ENCODE measurements around the gene NADK2.

Gene NADK2

DNA sequence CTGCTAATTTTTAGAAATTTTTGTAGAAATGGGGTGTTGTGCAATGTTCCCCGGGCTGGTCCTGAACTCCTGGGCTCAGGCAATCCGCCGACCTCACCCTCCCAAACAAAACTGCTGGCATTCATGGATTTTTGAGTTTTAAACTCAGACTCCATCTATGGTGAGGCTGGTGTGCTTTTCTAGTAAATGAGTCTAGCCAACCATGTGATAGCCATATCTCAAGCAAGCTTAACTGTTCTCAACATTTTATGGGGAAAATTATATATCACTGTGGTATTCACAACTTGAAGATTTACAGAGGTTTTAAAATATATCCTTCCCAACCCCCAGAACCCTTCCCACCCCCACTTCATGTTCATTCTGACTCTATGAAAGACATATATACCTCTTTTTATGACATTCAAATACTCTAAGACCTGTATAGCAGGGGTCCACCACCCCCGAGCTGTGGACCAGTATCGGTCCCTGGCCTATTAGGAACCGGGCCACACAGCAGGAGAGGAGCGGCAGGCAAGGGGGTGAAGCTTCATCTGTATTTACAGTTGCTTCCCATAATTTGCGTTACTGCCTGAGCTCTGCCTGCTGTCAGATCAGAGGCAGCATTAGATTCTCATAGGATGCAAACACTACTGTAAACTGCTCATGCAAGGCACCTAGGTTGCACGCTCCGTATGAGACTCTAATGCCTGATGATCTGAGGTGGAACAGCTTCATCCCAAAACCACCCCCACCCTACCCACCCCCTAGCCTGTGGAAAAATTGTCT, 4.5 kb upstream of the NADK2 start:
- no peak overlapping the region for H3K27ac ChIP-seq (ENCODE audit: low read length)
- H3K4me2 ChIP-seq (ENCODE audit: low read depth, low read length): no peak overlapping the region
- TF ChIP-seq EZH2 (optimal IDR thresholded peaks at IDR 0.05; ENCODE audit: low read depth, low read length) (no peak), EZH2phosphoT487 (IDR thresholded peaks at IDR 0.05; ENCODE audit: low read length) (no peak)
- TF ChIP-seq, protein P1, sequence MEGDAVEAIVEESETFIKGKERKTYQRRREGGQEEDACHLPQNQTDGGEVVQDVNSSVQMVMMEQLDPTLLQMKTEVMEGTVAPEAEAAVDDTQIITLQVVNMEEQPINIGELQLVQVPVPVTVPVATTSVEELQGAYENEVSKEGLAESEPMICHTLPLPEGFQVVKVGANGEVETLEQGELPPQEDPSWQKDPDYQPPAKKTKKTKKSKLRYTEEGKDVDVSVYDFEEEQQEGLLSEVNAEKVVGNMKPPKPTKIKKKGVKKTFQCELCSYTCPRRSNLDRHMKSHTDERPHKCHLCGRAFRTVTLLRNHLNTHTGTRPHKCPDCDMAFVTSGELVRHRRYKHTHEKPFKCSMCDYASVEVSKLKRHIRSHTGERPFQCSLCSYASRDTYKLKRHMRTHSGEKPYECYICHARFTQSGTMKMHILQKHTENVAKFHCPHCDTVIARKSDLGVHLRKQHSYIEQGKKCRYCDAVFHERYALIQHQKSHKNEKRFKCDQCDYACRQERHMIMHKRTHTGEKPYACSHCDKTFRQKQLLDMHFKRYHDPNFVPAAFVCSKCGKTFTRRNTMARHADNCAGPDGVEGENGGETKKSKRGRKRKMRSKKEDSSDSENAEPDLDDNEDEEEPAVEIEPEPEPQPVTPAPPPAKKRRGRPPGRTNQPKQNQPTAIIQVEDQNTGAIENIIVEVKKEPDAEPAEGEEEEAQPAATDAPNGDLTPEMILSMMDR (IDR thresholded peaks at IDR 0.05; ENCODE audit: low read length): no peak
- no peak for DNase-seq
- 0 out of 2 replicates have a peak, but pooled peaks cover 2% of the 10 kb centered on the region for H3F3A ChIP-seq (ENCODE audit: insufficient read depth, low read length)
- H3K36me3 ChIP-seq (replicated peaks; ENCODE audit: insufficient read depth, low read length): no peaks in the 10 kb centered on the region
- no peaks in the 10 kb centered on the region for H4K20me1 ChIP-seq (ENCODE audit: insufficient read depth, low read length)
- H3K4me3 ChIP-seq (ENCODE audit: low read length): no peak overlapping the region
- H3K79me2 ChIP-seq (ENCODE audit: low read length): peaks cover under 1% of the 10 kb centered on the region
- H2AFZ ChIP-seq (ENCODE audit: low read length): no peak overlapping the region
- no peaks in the 10 kb centered on the region for H3K27me3 ChIP-seq (replicated peaks; ENCODE audit: insufficient read depth, low read length)
- no peaks in the 10 kb centered on the region for H3K9me2 ChIP-seq (replicated peaks; ENCODE audit: insufficient read depth, low read length)
- no peaks in the 10 kb centered on the region for H3K9me3 ChIP-seq (replicated peaks; ENCODE audit: insufficient read depth, low read length)
- H3K9ac ChIP-seq (ENCODE audit: low read length): no peak overlapping the region
- peaks cover 6% of the 10 kb centered on the region; the same call in 1 of the 2 replicates for H3K4me1 ChIP-seq (ENCODE audit: low read length)

DNA sequence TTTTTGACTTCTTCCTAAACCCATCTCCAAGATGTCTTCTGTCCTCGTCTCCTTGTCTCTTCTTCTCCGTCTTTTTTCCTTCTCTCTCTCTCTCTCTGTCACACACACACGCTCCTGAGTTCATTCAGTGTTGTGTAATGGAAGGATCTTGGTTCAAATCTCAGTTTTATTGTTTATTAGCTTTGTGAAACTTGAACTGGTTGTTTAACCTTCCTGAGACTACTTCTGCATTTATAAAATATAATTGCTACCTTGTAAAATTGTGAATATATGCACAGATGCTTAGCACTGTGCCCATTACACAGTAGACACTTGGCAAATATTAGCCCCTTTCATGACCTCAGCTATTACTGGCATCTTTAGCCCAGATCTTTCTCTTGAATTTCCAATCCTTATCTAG, 2.4 kb upstream of the NADK2 start:
- peaks cover 18% of the 10 kb centered on the region for H3K79me2 ChIP-seq (ENCODE audit: low read length)
- no peak overlapping the region for H3K4me2 ChIP-seq (ENCODE audit: low read depth, low read length)
- H3K4me3 ChIP-seq (ENCODE audit: low read length): no peak overlapping the region
- TF ChIP-seq EZH2phosphoT487 (IDR thresholded peaks at IDR 0.05; ENCODE audit: low read length): no peak
- TF ChIP-seq EZH2 (optimal IDR thresholded peaks at IDR 0.05; ENCODE audit: low read depth, low read length): no peak
- TF ChIP-seq, protein P1 (IDR thresholded peaks at IDR 0.05; ENCODE audit: low read length): no peak
- no peaks in the 10 kb centered on the region for H3K36me3 ChIP-seq (replicated peaks; ENCODE audit: insufficient read depth, low read length)
- H3K9me3 ChIP-seq (replicated peaks; ENCODE audit: insufficient read depth, low read length): no peaks in the 10 kb centered on the region
- H3K4me1 ChIP-seq (ENCODE audit: low read length): peaks cover 19% of the 10 kb centered on the region
- no peak overlapping the region for H3K27ac ChIP-seq (ENCODE audit: low read length)
- peaks cover 23% of the 10 kb centered on the region for H3F3A ChIP-seq (ENCODE audit: insufficient read depth, low read length)
- H2AFZ ChIP-seq (ENCODE audit: low read length): no peak overlapping the region
- no peak for DNase-seq
- H3K9ac ChIP-seq (ENCODE audit: low read length): no peak overlapping the region
- H4K20me1 ChIP-seq (ENCODE audit: insufficient read depth, low read length): no peaks in the 10 kb centered on the region
- no peaks in the 10 kb centered on the region for H3K9me2 ChIP-seq (replicated peaks; ENCODE audit: insufficient read depth, low read length)
- H3K27me3 ChIP-seq (replicated peaks; ENCODE audit: insufficient read depth, low read length): no peaks in the 10 kb centered on the region

DNA sequence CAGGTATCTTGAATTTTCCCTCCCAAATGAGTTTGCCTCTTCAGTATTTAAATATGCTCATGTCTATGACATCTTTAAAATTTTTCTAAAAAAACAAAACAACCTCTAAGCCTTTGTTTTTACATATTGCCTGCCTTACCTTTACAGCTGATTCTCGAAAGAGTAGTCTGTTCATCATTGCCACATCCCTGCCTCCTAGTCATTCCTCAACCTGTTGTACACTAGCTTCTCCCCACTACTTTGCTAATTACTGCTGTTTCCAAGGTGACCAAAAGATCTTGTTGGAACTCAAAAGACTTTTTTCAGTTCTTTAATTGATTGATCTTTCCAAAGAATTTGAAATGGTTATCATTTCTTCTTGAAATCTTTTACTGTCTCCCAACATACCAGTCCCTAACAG, 1.9 kb upstream of the NADK2 start:
- Histone ChIP-seq H3K9me3 (replicated peaks; ENCODE audit: insufficient read depth, low read length) (no peaks in the 10 kb centered on the region), H2AFZ (ENCODE audit: low read length) (no peak overlapping the region), H3K27ac (ENCODE audit: low read length) (no peak overlapping the region), H3K4me1 (ENCODE audit: low read length) (peaks cover 23% of the 10 kb centered on the region), H3K4me3 (ENCODE audit: low read length) (no peak overlapping the region), H3K36me3 (replicated peaks; ENCODE audit: insufficient read depth, low read length) (no peaks in the 10 kb centered on the region), H3F3A (ENCODE audit: insufficient read depth, low read length) (peaks cover 23% of the 10 kb centered on the region), H3K9me2 (replicated peaks; ENCODE audit: insufficient read depth, low read length) (no peaks in the 10 kb centered on the region), H3K79me2 (ENCODE audit: low read length) (peaks cover 22% of the 10 kb centered on the region), H4K20me1 (ENCODE audit: insufficient read depth, low read length) (no peaks in the 10 kb centered on the region), H3K27me3 (replicated peaks; ENCODE audit: insufficient read depth, low read length) (no peaks in the 10 kb centered on the region), H3K4me2 (ENCODE audit: low read depth, low read length) (no peak overlapping the region), H3K9ac (ENCODE audit: low read length) (no peak overlapping the region)
- TF ChIP-seq, protein P1 (IDR thresholded peaks at IDR 0.05; ENCODE audit: low read length): no peak
- no peak for TF ChIP-seq EZH2 (optimal IDR thresholded peaks at IDR 0.05; ENCODE audit: low read depth, low read length)
- TF ChIP-seq EZH2phosphoT487 (IDR thresholded peaks at IDR 0.05; ENCODE audit: low read length): no peak
- DNase-seq: no peak

Measured in MM.1S (cell line).